HepG2 (cell line): ENCODE results near the gene ZNF747. TPM values are rescaled to one million over a fixed set of nuclear protein-coding genes. Genes with fewer than 3 reads are reported as not detected.

ENCODE experiments used
- CTCF ChIP-seq: sonication (generic); formaldehyde crosslinking; IDR thresholded peaks from 2 replicates; pipeline ENCODE4 v1.5.0; 2020; ENCODE audit warnings: mild to moderate bottlenecking, missing genetic modification reagents, moderate library complexity
- DDIT3 ChIP-seq: sonication (generic); formaldehyde crosslinking; IDR thresholded peaks from 2 replicates; pipeline ENCODE4 v1.4.0; 2020; ENCODE audit warnings: mild to moderate bottlenecking, missing genetic modification reagents
- HNF1B ChIP-seq: sonication (generic); formaldehyde crosslinking; IDR thresholded peaks from 2 replicates; pipeline ENCODE4 v1.5.1; 2020; ENCODE audit warnings: mild to moderate bottlenecking, moderate library complexity, missing genetic modification reagents
- KDM2A ChIP-seq: sonication (generic); formaldehyde crosslinking; IDR thresholded peaks from 2 replicates; pipeline ENCODE4 v1.4.0; 2020; ENCODE audit warnings: low read depth, missing genetic modification reagents, borderline replicate concordance
- MXD4 ChIP-seq: IDR thresholded peaks from 2 replicates; pipeline ENCODE4 v1.6.1; 2016; ENCODE audit warnings: mild to moderate bottlenecking, missing biosample characterization, missing genetic modification reagents
- RARA ChIP-seq: IDR thresholded peaks from 2 replicates; pipeline ENCODE4 v1.6.1; 2016; ENCODE audit warnings: missing genetic modification reagents, missing compliant biosample characterization
- REL ChIP-seq: sonication (generic); formaldehyde crosslinking; conservative IDR thresholded peaks from 2 replicates; pipeline ENCODE4 v1.8.0; 2022; ENCODE audit warnings: mild to moderate bottlenecking, missing genetic modification reagents, moderate library complexity
- SMAD3 ChIP-seq: sonication (generic); formaldehyde crosslinking; IDR thresholded peaks from 2 replicates; pipeline ENCODE4 v1.4.0; 2020; ENCODE audit warnings: missing genetic modification reagents
- SRSF1 ChIP-seq: fragments of 200-400 bp; formaldehyde crosslinking; optimal IDR thresholded peaks from 2 replicates; pipeline ENCODE3; 2017; ENCODE audit warnings: mild to moderate bottlenecking, low read depth, low read length, moderate library complexity
- TBX2 ChIP-seq: sonication (generic); formaldehyde crosslinking; IDR thresholded peaks from 2 replicates; pipeline ENCODE4 v1.5.0; 2020; ENCODE audit warnings: missing genetic modification reagents, mild to moderate bottlenecking, borderline replicate concordance
- TEF ChIP-seq: sonication (generic); formaldehyde crosslinking; IDR thresholded peaks from 2 replicates; pipeline ENCODE4 v1.5.0; 2020; ENCODE audit warnings: missing genetic modification reagents
- ZFP36L1 ChIP-seq: sonication (generic); formaldehyde crosslinking; IDR thresholded peaks from 2 replicates; pipeline ENCODE4 v1.8.0; 2022; ENCODE audit warnings: mild to moderate bottlenecking, missing genetic modification reagents, moderate library complexity
- ZFY ChIP-seq: sonication (generic); formaldehyde crosslinking; IDR thresholded peaks from 2 replicates; pipeline ENCODE4 v1.4.0; 2020; ENCODE audit warnings: missing genetic modification reagents
- ZFYVE20 ChIP-seq: sonication (generic); formaldehyde crosslinking; IDR thresholded peaks from 2 replicates; pipeline ENCODE4 v1.8.0; 2023; ENCODE audit warnings: low read depth, mild to moderate bottlenecking, moderate library complexity, missing genetic modification reagents, borderline replicate concordance
- ZNF160 ChIP-seq: sonication (generic); formaldehyde crosslinking; IDR thresholded peaks from 2 replicates; pipeline ENCODE4 v1.8.0; 2022; ENCODE audit warnings: mild to moderate bottlenecking, inconsistent platforms, missing genetic modification reagents
- ZNF251 ChIP-seq: sonication (generic); formaldehyde crosslinking; IDR thresholded peaks from 2 replicates; pipeline ENCODE4 v1.9.0; 2021; ENCODE audit warnings: mild to moderate bottlenecking, missing genetic modification reagents
- ZNF333 ChIP-seq: sonication (generic); formaldehyde crosslinking; IDR thresholded peaks from 2 replicates; pipeline ENCODE4 v1.4.0; 2020; ENCODE audit warnings: mild to moderate bottlenecking, missing genetic modification reagents, borderline replicate concordance
- ZNF563 ChIP-seq: sonication (generic); formaldehyde crosslinking; IDR thresholded peaks from 2 replicates; pipeline ENCODE4 v1.8.0; 2022; ENCODE audit warnings: mild to moderate bottlenecking, moderate library complexity, missing genetic modification reagents
- ZNF687 ChIP-seq: sonication (generic); formaldehyde crosslinking; IDR thresholded peaks from 2 replicates; pipeline ENCODE4 v1.5.1; 2020; ENCODE audit warnings: mild to moderate bottlenecking, missing genetic modification reagents, moderate library complexity
- ZNF720 ChIP-seq: sonication (generic); formaldehyde crosslinking; IDR thresholded peaks from 2 replicates; pipeline ENCODE4 v1.4.0; 2020; ENCODE audit warnings: missing genetic modification reagents
- ZNF891 ChIP-seq: sonication (generic); formaldehyde crosslinking; IDR thresholded peaks from 2 replicates; pipeline ENCODE4 v1.5.0; 2020; ENCODE audit warnings: mild to moderate bottlenecking, missing genetic modification reagents
- polyA plus RNA-seq, 8 experiments: library from polyadenylated mRNA; depleted of rRNA in 3 of 8; stranded (reverse) in 7 of 8; unstranded in 1 of 8; fragments of >200 nt; fragmentation: Illumina TruSeq in 4 of 8; extraction: Trizol in 4 of 8; gene quantifications; 2 replicates each; pipeline versions ENCODE4 v1.2.1 to v1.2.3, GENCODE V29; 2011 to 2016; ENCODE audit warnings: low read depth in 4 of 8, missing spikeins in 1 of 8, mixed read lengths in 1 of 8; ENCODE audit not compliant: insufficient read depth in 1 of 8
- total RNA-seq, 5 experiments: library from RNA; depleted of rRNA; stranded (reverse); fragments of >200 nt; fragmentation: Illumina TruSeq; extraction: Trizol; gene quantifications; 2 replicates each; pipeline ENCODE4 v1.2.3, GENCODE V29; 2016; ENCODE audit warnings: low read depth in 1 of 5

Gene ZNF747
- total and polyA plus RNA-seq, 2 of the 13 experiments (the other 11 are each of a cell fraction or from before 2014, with no cell fraction given), result 7.2 to 10.2 TPM

GRCh38 chr16:30534368-30535105, at the start of gene ZNF747 (continued):
- TF ChIP-seq TEF (peak; percentile 63), TBX2 (peak; percentile 93), CTCF (CRISPR knock-in tag) (peak; percentile 47), MXD4 (CRISPR knock-in tag) (peak; percentile 80; the same call in 1 of the 2 replicates), HNF1B (CRISPR knock-in tag) (peak; percentile 77), DDIT3 (no peak), KDM2A (CRISPR knock-in tag) (peak; percentile 97), ZNF891 (CRISPR knock-in tag) (no peak), SRSF1 (peak; percentile 88), ZNF333 (CRISPR knock-in tag) (no peak; the same call in 1 of the 2 replicates), ZNF251 (CRISPR knock-in tag) (no peak), ZNF563 (CRISPR knock-in tag) (peak; percentile 72; the same call in 1 of the 2 replicates), ZNF160 (CRISPR knock-in tag) (peak; percentile 36; the same call in 1 of the 2 replicates), ZNF720 (no peak), RARA (CRISPR knock-in tag) (peak; percentile 67; the same call in 1 of the 2 replicates), SMAD3 (CRISPR knock-in tag) (peak; percentile 76; the same call in 1 of the 2 replicates), ZNF687 (CRISPR knock-in tag) (peak; percentile 94), REL (CRISPR knock-in tag) (no peak), ZFP36L1 (CRISPR knock-in tag) (peak; percentile 77), ZFYVE20 (no peak), ZFY (CRISPR knock-in tag) (peak; percentile 97)
